GM12878 (cell line): Measurements from ENCODE around the gene MTMR3. TPM values are rescaled to one million over a fixed set of nuclear protein-coding genes. Genes with fewer than 3 reads are reported as not detected.

ENCODE experiments used
- ATAC-seq: fragments of 200-7000 bp; cut with Tn5 transposase; 3 replicates; pipeline ENCODE4 v1.9.1; 2020; ENCODE audit warnings: mild to moderate bottlenecking, moderate library complexity
- BruUV-seq: library from RNA; stranded (reverse); fragments of 400-500 nt; replicated peaks from 2 replicates; lab custom pipeline; 2021; lab: Mats Ljungman, UMichigan
- CTCF ChIA-PET: fragments of 300-600 bp; sonication (Branson Sonifier 250); formaldehyde crosslinking; extraction: SDS; loops from one replicate; lab custom pipeline; 2021; ENCODE audit warnings: inconsistent platforms; lab: Yijun Ruan, JAX
- POLR2A ChIA-PET: fragments of 350-600 bp; formaldehyde crosslinking; extraction: SDS; loops from one replicate; lab custom pipeline; 2021; ENCODE audit warnings: inconsistent platforms; lab: Charles Lee
- RAD21 ChIA-PET: fragments of 300-600 bp; sonication (Branson Sonifier 250); formaldehyde crosslinking; loops from one replicate; lab custom pipeline; 2023; ENCODE audit warnings: antibody characterized with exemption; ENCODE audit not compliant: unreplicated experiment; lab: Charles Lee
- SMC1A ChIA-PET: fragments of 300-600 bp; sonication (Branson Sonifier 250); formaldehyde crosslinking; loops from one replicate; lab custom pipeline; 2023; ENCODE audit not compliant: unreplicated experiment, uncharacterized antibody; lab: Charles Lee
- DNase-seq: peaks from one replicate; pipeline ENCODE4 v3.0.0-alpha.2; 2011; ENCODE audit warnings: low read depth, low spot score
- FAIRE-seq: peaks from 3 replicates; lab custom pipeline; 2011; peaks lifted over from hg19 to GRCh38; lab: Jason Lieb, UNC
- H2AFZ ChIP-seq: 2 replicates; pipeline ENCODE4 v1.6.0; 2011; ENCODE audit warnings: low read depth, low read length, control low read depth; ENCODE audit not compliant: control insufficient read depth
- H3K27ac ChIP-seq: 2 replicates; pipeline ENCODE4 v1.5.1; 2011; ENCODE audit warnings: control low read depth; ENCODE audit not compliant: control insufficient read depth, insufficient read depth
- H3K27me3 ChIP-seq, 2 experiments: replicated peaks in 1 of 2; 2 replicates each; pipeline versions ENCODE4 v1.6.0 to v1.6.1; 2011; ENCODE audit warnings: low read length in 1 of 2; ENCODE audit not compliant: control insufficient read depth in 2 of 2, insufficient read depth in 2 of 2
- H3K36me3 ChIP-seq, 2 experiments: 2 replicates each; pipeline ENCODE4 v1.5.1; 2011; ENCODE audit warnings: low read length in 1 of 2; ENCODE audit not compliant: control insufficient read depth in 2 of 2, insufficient read depth in 2 of 2
- H3K4me1 ChIP-seq: 2 replicates; pipeline ENCODE4 v1.6.1; 2011; ENCODE audit warnings: mild to moderate bottlenecking, low read length, moderate library complexity, mixed read lengths; ENCODE audit not compliant: control insufficient read depth, insufficient read depth
- H3K4me2 ChIP-seq: 2 replicates; pipeline ENCODE4 v1.6.0; 2011; ENCODE audit warnings: control low read depth; ENCODE audit not compliant: control insufficient read depth, insufficient read depth
- H3K4me3 ChIP-seq: fragments of 200-600 bp; sonication (generic); 2 replicates; pipeline ENCODE4 v1.5.1; 2016
- H3K79me2 ChIP-seq: 2 replicates; pipeline ENCODE4 v1.6.0; 2011; ENCODE audit warnings: low read length; ENCODE audit not compliant: control insufficient read depth, insufficient read depth
- H3K9ac ChIP-seq: 2 replicates; pipeline ENCODE4 v1.8.0; 2011; ENCODE audit warnings: low read length, control low read depth, mixed read lengths; ENCODE audit not compliant: control insufficient read depth, insufficient read depth
- H3K9me3 ChIP-seq: replicated peaks from 3 replicates; pipeline ENCODE4 v1.5.1; 2011; ENCODE audit warnings: mild to moderate bottlenecking, low read length; ENCODE audit not compliant: control insufficient read depth, insufficient read depth
- H4K20me1 ChIP-seq: 2 replicates; pipeline ENCODE4 v1.6.0; 2011; ENCODE audit not compliant: control insufficient read depth, insufficient read depth
- ATF7 ChIP-seq: fragments of 450-650 bp; IDR thresholded peaks from 2 replicates; pipeline ENCODE4 v1.6.1; 2016; ENCODE audit warnings: low read depth, mild to moderate bottlenecking
- BMI1 ChIP-seq: fragments of 450-650 bp; IDR thresholded peaks from 2 replicates; pipeline ENCODE4 v1.6.1; 2016; ENCODE audit warnings: mild to moderate bottlenecking, moderate library complexity, borderline replicate concordance
- CBX5 ChIP-seq: sonication (generic); IDR thresholded peaks from 2 replicates; pipeline ENCODE4 v1.6.1; 2016; ENCODE audit warnings: low read depth, moderate library complexity, mild to moderate bottlenecking, inconsistent platforms
- CHD2 ChIP-seq: IDR thresholded peaks from 2 replicates; pipeline ENCODE4 v1.6.1; 2011; ENCODE audit warnings: low read depth, low read length, improper control_type of control experiment, borderline replicate concordance
- EGR1 ChIP-seq, 2 experiments: IDR thresholded peaks; 1 replicate in 1 of 2; 2 replicates in 1 of 2; pipeline ENCODE4 v1.6.1; 2011 to 2012; ENCODE audit warnings: low read depth in 2 of 2, low read length in 2 of 2, borderline replicate concordance in 1 of 2, mild to moderate bottlenecking in 1 of 2, moderate library complexity in 1 of 2
- HDGF ChIP-seq: fragments of 450-650 bp; IDR thresholded peaks from 2 replicates; pipeline ENCODE4 v1.6.1; 2016; ENCODE audit warnings: antibody characterized with exemption
- NBN ChIP-seq: fragments of 450-650 bp; IDR thresholded peaks from 2 replicates; pipeline ENCODE4 v1.6.1; 2016
- NFIC ChIP-seq: IDR thresholded peaks from 2 replicates; pipeline ENCODE4 v1.6.1; 2012; ENCODE audit warnings: low read depth, mild to moderate bottlenecking, inconsistent platforms, low read length, moderate library complexity
- POLR2A ChIP-seq: IDR thresholded peaks from 2 replicates; pipeline ENCODE4 v1.6.1; 2011; ENCODE audit warnings: low read depth, mild to moderate bottlenecking, low read length
- RELA ChIP-seq: fragments of 450-650 bp; IDR thresholded peaks from 2 replicates; pipeline ENCODE4 v1.8.0; 2014; ENCODE audit warnings: borderline replicate concordance; ENCODE audit not compliant: partially characterized antibody
- SMARCA5 ChIP-seq: fragments of 450-650 bp; IDR thresholded peaks from 2 replicates; pipeline ENCODE4 v1.6.1; 2017; ENCODE audit warnings: mild to moderate bottlenecking
- SP1 ChIP-seq: IDR thresholded peaks from one replicate; pipeline ENCODE4 v1.6.1; 2011; ENCODE audit warnings: low read depth, low read length
- TBL1XR1 ChIP-seq: IDR thresholded peaks from 2 replicates; pipeline ENCODE4 v1.6.1; 2012; ENCODE audit warnings: low read depth, low read length, improper control_type of control experiment
- ZBED1 ChIP-seq: IDR thresholded peaks from 2 replicates; pipeline ENCODE4 v1.6.1; 2016; ENCODE audit warnings: borderline replicate concordance
- ZBTB33 ChIP-seq: fragments of 450-650 bp; IDR thresholded peaks from 2 replicates; pipeline ENCODE4 v1.6.1; 2017; ENCODE audit warnings: mild to moderate bottlenecking
- ZNF592 ChIP-seq: fragments of 450-650 bp; IDR thresholded peaks from 2 replicates; pipeline ENCODE4 v1.6.1; 2017; ENCODE audit warnings: mild to moderate bottlenecking, moderate library complexity
- ZZZ3 ChIP-seq: IDR thresholded peaks from 2 replicates; pipeline ENCODE4 v1.6.1; 2011; ENCODE audit warnings: low read depth; ENCODE audit not compliant: control insufficient read depth, insufficient read length
- WGBS: methylation state at CpG from one replicate; pipeline ENCODE4 v1.1.6; 2016; ENCODE audit warnings: low lambda C conversion rate; ENCODE audit not compliant: insufficient replicate concordance, insufficient coverage; ENCODE audit errors: missing lambda C conversion rate; 5-methylcytosine and 5-hydroxymethylcytosine counted together
- in situ Hi-C: fragments of 300-500 bp; cut with MboI; formaldehyde crosslinking; loops from 9 replicates; pipeline ENCODE4 v1.14.3; 2018; ENCODE audit warnings: mixed read lengths
- intact Hi-C: fragments of 100-400 bp; cut with micrococcal nuclease; formaldehyde crosslinking; loops from one replicate; pipeline ENCODE4 v1.14.2; 2022; ENCODE audit not compliant: unreplicated experiment
- polyA plus RNA-seq, 11 experiments: library from polyadenylated mRNA; depleted of rRNA in 4 of 11; unstranded in 6 of 11; stranded (reverse) in 5 of 11; fragments of >200 nt; fragmentation: Nextera tagmentation in 4 of 11; fragmentation: Illumina TruSeq in 1 of 11; extraction: Ambion mirVana in 4 of 11; extraction: Trizol in 1 of 11; gene quantifications; 1 replicate in 1 of 11; 2 replicates in 10 of 11; pipeline versions ENCODE4 v1.2.1 to v1.2.3, GENCODE V29; 2011 to 2016; ENCODE audit warnings: inconsistent platforms in 2 of 11, missing spikeins in 2 of 11, low read depth in 1 of 11
- total RNA-seq, 4 experiments: library from RNA; depleted of rRNA in 3 of 4; stranded (reverse); fragments of >200 nt in 3 of 4; fragmentation: Illumina TruSeq in 1 of 4; extraction: Trizol in 1 of 4; gene quantifications; 2 replicates each; pipeline versions ENCODE4 v1.2.1 to v1.2.3, GENCODE V29; 2013 to 2021

Gene MTMR3
- total and polyA plus RNA-seq, 10 of the 15 experiments (the other 5 are each of a cell fraction or from before 2014, with no cell fraction given) = 1.4 to 23.7 (median 10.6) TPM

- H3K9ac ChIP-seq = no peak overlapping the region
- intact Hi-C loops = no loop called here
Measured at GRCh38 chr22:30044881-30045493, 162.0 kb downstream of the MTMR3 start.

More at GRCh38 chr22:30044881-30045493, 162.0 kb downstream of the MTMR3 start:
- Histone ChIP-seq H4K20me1 (no peaks in the 10 kb centered on the region), H3K79me2 (no peaks in the 10 kb centered on the region), H3K4me1 (no peaks in the 10 kb centered on the region), H3K27me3 (no peaks in the 10 kb centered on the region)
- no peak for ATAC-seq
- TF ChIP-seq EGR1 (IDR thresholded peaks at IDR 0.05; ENCODE audit: borderline replicate concordance in 1 of 2, low read depth in 2 of 2, low read length in 2 of 2) (no peak), ZBTB33 (no peak), NBN (no peak), ZZZ3 (no peak), TBL1XR1 (no peak), POLR2A (no peak), ATF7 (no peak), CBX5 (no peak), SMARCA5 (no peak), NFIC (no peak), HDGF (no peak), CHD2 (no peak), ZBED1 (no peak), ZNF592 (no peak), RELA (no peak), SP1 (no peak), BMI1 (no peak)
- TF ChIP-seq, all 136 proteins: peak for 0
- CTCF ChIA-PET = no interaction called here
- no peaks in the 10 kb centered on the region for H3K36me3 ChIP-seq
- RAD21 ChIA-PET = no interaction called here
- POLR2A ChIA-PET = no interaction called here
- no TSS peak for BruUV-seq
- SMC1A ChIA-PET = interaction anchor here (2.9 kb wide), 1 partner anchor 31 kb away, joined by 12 read pairs; no protein-coding TSS in a partner anchor
- no peaks in the 10 kb centered on the region for H3K9me3 ChIP-seq
- in situ Hi-C loops = no loop called here
- no peak overlapping the region for H3K4me2 ChIP-seq
- WGBS = 52% methylated on average over 4 of the region's 4 CpGs
- H3K27ac ChIP-seq = no peak overlapping the region
- FAIRE-seq (no peak), DNase-seq (no peak)
- no peak overlapping the region for H2AFZ ChIP-seq
- H3K4me3 ChIP-seq = no peak overlapping the region
